ENCODE data around the gene NAB2. TPM values are rescaled to one million over a fixed set of nuclear protein-coding genes. Genes with fewer than 3 reads are reported as not detected.

Gene NAB2
- total and polyA plus RNA-seq, 9 of the 15 experiments (the other 6 are each of a cell fraction or from before 2014, with no cell fraction given): 0.45 to 40.9 (median 20.4) TPM

- TF ChIP-seq HNRNPLL (IDR thresholded peaks at IDR 0.05; ENCODE audit: low read depth, low read length, poor library complexity, severe bottlenecking) (no peak), RUNX1 (IDR thresholded peaks at IDR 0.05; ENCODE audit: low read depth) (0 out of 2 replicates have a peak, but pooled peaks have one; percentile 32), MTF1 (CRISPR knock-in tag; IDR thresholded peaks at IDR 0.05; ENCODE audit: borderline replicate concordance) (no peak), SIRT6 (IDR thresholded peaks at IDR 0.05; ENCODE audit: low read depth, low read length) (no peak), TOE1 (IDR thresholded peaks at IDR 0.05; ENCODE audit: borderline replicate concordance) (no peak; the same call in 1 of the 2 replicates), TOE1 (CRISPR knock-in tag; IDR thresholded peaks at IDR 0.05; ENCODE audit: borderline replicate concordance, low read depth) (no peak), ZNF197 (CRISPR knock-in tag; IDR thresholded peaks at IDR 0.05; ENCODE audit: low read depth) (no peak; the same call in 1 of the 2 replicates), ZNF561 (CRISPR knock-in tag; conservative IDR thresholded peaks at IDR 0.05) (no peak), ZC3H8 (IDR thresholded peaks at IDR 0.05) (0 out of 2 replicates have a peak, but pooled peaks have one; percentile 59), DMBX1 (CRISPR knock-in tag; IDR thresholded peaks at IDR 0.05; ENCODE audit: borderline replicate concordance) (no peak), CHCHD3 (CRISPR knock-in tag; IDR thresholded peaks at IDR 0.05) (no peak), EP400 (IDR thresholded peaks at IDR 0.05) (no peak), ZNF655 (CRISPR knock-in tag; IDR thresholded peaks at IDR 0.05) (no peak), SOX6 (IDR thresholded peaks at IDR 0.05) (no peak), TARDBP (IDR thresholded peaks at IDR 0.05) (no peak), THAP12 (CRISPR knock-in tag; IDR thresholded peaks at IDR 0.05) (no peak), PTRF (tag; IDR thresholded peaks at IDR 0.05) (no peak), ZNF507 (tag; conservative IDR thresholded peaks at IDR 0.05) (no peak), KDM2B (CRISPR knock-in tag; IDR thresholded peaks at IDR 0.05) (no peak), ARID1B (IDR thresholded peaks at IDR 0.05) (peak; percentile 74), GATAD2A (IDR thresholded peaks at IDR 0.05) (peak; percentile 30; the same call in 1 of the 2 replicates), ZNF584 (CRISPR knock-in tag; IDR thresholded peaks at IDR 0.05; ENCODE audit: low read depth) (no peak), STAG1 (CRISPR knock-in tag; IDR thresholded peaks at IDR 0.05; ENCODE audit: borderline replicate concordance) (no peak), ZZZ3 (IDR thresholded peaks at IDR 0.05) (no peak), BHLHE40 (IDR thresholded peaks at IDR 0.05; ENCODE audit: low read length) (no peak), TSC22D4 (tag; IDR thresholded peaks at IDR 0.05) (no peak)
- TF ChIP-seq, protein P1, sequence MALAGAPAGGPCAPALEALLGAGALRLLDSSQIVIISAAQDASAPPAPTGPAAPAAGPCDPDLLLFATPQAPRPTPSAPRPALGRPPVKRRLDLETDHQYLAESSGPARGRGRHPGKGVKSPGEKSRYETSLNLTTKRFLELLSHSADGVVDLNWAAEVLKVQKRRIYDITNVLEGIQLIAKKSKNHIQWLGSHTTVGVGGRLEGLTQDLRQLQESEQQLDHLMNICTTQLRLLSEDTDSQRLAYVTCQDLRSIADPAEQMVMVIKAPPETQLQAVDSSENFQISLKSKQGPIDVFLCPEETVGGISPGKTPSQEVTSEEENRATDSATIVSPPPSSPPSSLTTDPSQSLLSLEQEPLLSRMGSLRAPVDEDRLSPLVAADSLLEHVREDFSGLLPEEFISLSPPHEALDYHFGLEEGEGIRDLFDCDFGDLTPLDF (CRISPR knock-in tag; IDR thresholded peaks at IDR 0.05): no peak
Observed at GRCh38 chr12:57111031-57111734, 22.3 kb downstream of the NAB2 start, which contains the start of gene STAT6 (continued).

Measured in K562 (cell line).